IMR-90 (cell line): ENCODE measurements around the gene MCF2L. TPM values are rescaled to one million over a fixed set of nuclear protein-coding genes. Genes with fewer than 3 reads are reported as not detected.

Source experiments
- ATAC-seq: fragments of 200-7000 bp; cut with Tn5 transposase; 2 replicates; pipeline ENCODE4 v1.9.1; 2020; ENCODE audit warnings: low read depth, mild to moderate bottlenecking, moderate library complexity
- BruUV-seq: library from RNA; stranded (reverse); fragments of 400-500 nt; replicated peaks from 2 replicates; lab custom pipeline; 2021; lab: Mats Ljungman, UMichigan
- CTCF ChIA-PET: fragments of 300-600 bp; formaldehyde crosslinking; extraction: SDS; loops from one replicate; lab custom pipeline; 2021; ENCODE audit warnings: antibody characterized with exemption; lab: Yijun Ruan, JAX
- POLR2A ChIA-PET: fragments of 300-600 bp; sonication (Branson Sonifier 250); formaldehyde crosslinking; loops from one replicate; lab custom pipeline; 2022; ENCODE audit warnings: antibody characterized with exemption; ENCODE audit not compliant: unreplicated experiment; lab: Charles Lee
- DNase-seq: peaks from one replicate; pipeline ENCODE4 v3.0.0; 2013
- H2AFZ ChIP-seq: replicated peaks from 2 replicates; pipeline ENCODE3; 2013; ENCODE audit warnings: low read length, mild to moderate bottlenecking; ENCODE audit not compliant: poor library complexity
- H2AK5ac ChIP-seq: 2 replicates; pipeline ENCODE4 v1.6.1; 2013; ENCODE audit warnings: low read depth, low read length, inconsistent platforms
- H2AK9ac ChIP-seq: replicated peaks from 2 replicates; pipeline ENCODE3; 2013; ENCODE audit warnings: mild to moderate bottlenecking, low read depth, low read length, moderate library complexity; ENCODE audit not compliant: poor library complexity
- H2BK120ac ChIP-seq: 2 replicates; pipeline ENCODE4 v1.6.1; 2013; ENCODE audit warnings: low read depth, low read length, inconsistent platforms
- H2BK15ac ChIP-seq: 3 replicates; pipeline ENCODE4 v1.6.1; 2013; ENCODE audit warnings: low read depth, low read length, inconsistent platforms
- H2BK20ac ChIP-seq: 2 replicates; pipeline ENCODE4 v1.6.1; 2013; ENCODE audit warnings: low read depth, mild to moderate bottlenecking, inconsistent platforms, low read length, moderate library complexity
- H2BK5ac ChIP-seq: 2 replicates; pipeline ENCODE4 v1.6.1; 2013; ENCODE audit warnings: mild to moderate bottlenecking, low read depth, low read length, inconsistent platforms; ENCODE audit not compliant: poor library complexity, severe bottlenecking
- H3K14ac ChIP-seq: replicated peaks from 2 replicates; pipeline ENCODE4 v1.6.1; 2013; ENCODE audit warnings: low read depth, low read length, inconsistent platforms
- H3K18ac ChIP-seq: 2 replicates; pipeline ENCODE4 v1.6.1; 2013; ENCODE audit warnings: low read depth, low read length, control low read depth
- H3K23ac ChIP-seq: 2 replicates; pipeline ENCODE4 v1.6.1; 2013; ENCODE audit warnings: low read depth, low read length, inconsistent platforms
- H3K27ac ChIP-seq: 2 replicates; pipeline ENCODE4 v1.5.1; 2013; ENCODE audit warnings: mild to moderate bottlenecking, control low read depth, low read length; ENCODE audit not compliant: insufficient read depth
- H3K27me3 ChIP-seq: 2 replicates; pipeline ENCODE4 v1.6.1; 2013; ENCODE audit warnings: low read length; ENCODE audit not compliant: control insufficient read depth, insufficient read depth
- H3K36me3 ChIP-seq: 2 replicates; pipeline ENCODE4 v1.6.1; 2013; ENCODE audit warnings: low read length, mixed read lengths; ENCODE audit not compliant: control insufficient read depth, insufficient read depth
- H3K4ac ChIP-seq: 2 replicates; pipeline ENCODE4 v1.6.1; 2013; ENCODE audit warnings: low read depth, low read length, inconsistent platforms
- H3K4me1 ChIP-seq: 2 replicates; pipeline ENCODE4 v1.6.1; 2013; ENCODE audit warnings: low read length, mixed read lengths; ENCODE audit not compliant: control insufficient read depth, insufficient read depth
- H3K4me2 ChIP-seq: 2 replicates; pipeline ENCODE4 v1.6.1; 2013; ENCODE audit warnings: low read depth, mild to moderate bottlenecking, control low read depth, low read length, moderate library complexity
- H3K4me3 ChIP-seq: 2 replicates; pipeline ENCODE4 v1.5.1; 2013; ENCODE audit warnings: low read depth, mild to moderate bottlenecking, control low read depth, low read length, moderate library complexity; ENCODE audit not compliant: insufficient read depth
- H3K56ac ChIP-seq: 2 replicates; pipeline ENCODE4 v1.6.1; 2013; ENCODE audit warnings: low read length, inconsistent platforms; ENCODE audit not compliant: insufficient read depth; ENCODE audit errors: extremely low read depth
- H3K79me1 ChIP-seq, 2 experiments: 2 replicates each; pipeline ENCODE4 v1.6.1; 2013; ENCODE audit warnings: low read length in 2 of 2, inconsistent platforms in 1 of 2, low read depth in 1 of 2
- H3K9ac ChIP-seq: 2 replicates; pipeline ENCODE4 v1.6.1; 2013; ENCODE audit warnings: low read depth, low read length, control low read depth
- H3K9me1 ChIP-seq: 2 replicates; pipeline ENCODE4 v1.6.1; 2013; ENCODE audit warnings: low read length, inconsistent platforms; ENCODE audit not compliant: insufficient read depth
- H3K9me3 ChIP-seq: 2 replicates; pipeline ENCODE4 v1.6.1; 2013; ENCODE audit warnings: low read length; ENCODE audit not compliant: control insufficient read depth, insufficient read depth
- H4K20me1 ChIP-seq: 2 replicates; pipeline ENCODE4 v1.6.1; 2013; ENCODE audit warnings: low read length, inconsistent platforms; ENCODE audit not compliant: insufficient read depth
- H4K5ac ChIP-seq: 2 replicates; pipeline ENCODE4 v1.6.1; 2013; ENCODE audit warnings: mild to moderate bottlenecking, low read depth, low read length, control low read depth
- H4K8ac ChIP-seq, 2 experiments: 2 replicates each; pipeline ENCODE4 v1.6.1; 2013; ENCODE audit warnings: low read depth in 2 of 2, low read length in 2 of 2, control low read depth in 1 of 2, inconsistent platforms in 1 of 2
- H4K91ac ChIP-seq: 2 replicates; pipeline ENCODE4 v1.6.1; 2013; ENCODE audit warnings: low read depth, low read length, inconsistent platforms; ENCODE audit not compliant: insufficient read depth
- CHD1 ChIP-seq: IDR thresholded peaks from 2 replicates; pipeline ENCODE4 v1.6.1; 2012; ENCODE audit warnings: low read depth, low read length, improper control_type of control experiment
- WGBS, 2 experiments: methylation state at CpG; one replicate each; pipeline versions ENCODE4 v1.1.5 to v1.1.7; 2013; ENCODE audit warnings: missing lambda C conversion rate in 2 of 2; ENCODE audit not compliant: insufficient read length in 1 of 2; ENCODE audit errors: extremely low coverage in 2 of 2; 5-methylcytosine and 5-hydroxymethylcytosine counted together
- dilution Hi-C: fragments of 300-500 bp; cut with HindIII; formaldehyde crosslinking; loops from one replicate; pipeline ENCODE4 v1.14.3; 2018; ENCODE audit warnings: low sequenced_read_pairs; ENCODE audit not compliant: unreplicated experiment
- in situ Hi-C: fragments of 300-500 bp; cut with MboI; formaldehyde crosslinking; loops from 3 replicates; pipeline ENCODE4 v1.14.3; 2019; ENCODE audit warnings: low sequenced_read_pairs, inconsistent platforms, mixed read lengths
- intact Hi-C: fragments of 100-400 bp; cut with micrococcal nuclease; formaldehyde crosslinking; loops from 2 replicates; pipeline ENCODE4 v1.10.0; 2022
- polyA plus RNA-seq, 3 experiments: library from polyadenylated mRNA; depleted of rRNA; stranded (reverse); fragments of >200 nt; gene quantifications; 2 replicates each; pipeline ENCODE4 v1.2.3, GENCODE V29; 2012; ENCODE audit warnings: low replicate concordance in 1 of 3
- total RNA-seq: library from RNA; depleted of rRNA; stranded (reverse); fragments of >200 nt; gene quantifications from 2 replicates; pipeline ENCODE4 v1.2.3, GENCODE V29; 2012
- TF ChIP-seq, protein P1 (sequence below): conservative IDR thresholded peaks from 2 replicates; pipeline ENCODE4 v1.5.1; 2012; ENCODE audit warnings: mild to moderate bottlenecking, low read depth, low read length, improper control_type of control experiment

MCF2L gene
- total and polyA plus RNA-seq, 2 of the 4 experiments (the other 2 are of a cell fraction): 0.18 TPM; not detected in 1

GRCh38 chr13:113048766-113049165 is 79.8 kb downstream of the MCF2L start:
- intact Hi-C loops: no loop called here

More at GRCh38 chr13:113048766-113049165, 79.8 kb downstream of the MCF2L start:
- peaks cover 83% of the 10 kb centered on the region for H3K27me3 ChIP-seq
- H3K23ac ChIP-seq: no peak overlapping the region
- no peak overlapping the region for H3K27ac ChIP-seq
- ATAC-seq (no peak), DNase-seq (no peak)
- no peak overlapping the region for H2BK120ac ChIP-seq
- dilution Hi-C loops: no loop called here
- no peak overlapping the region for H3K56ac ChIP-seq
- no peak overlapping the region for H3K14ac ChIP-seq
- no peak overlapping the region for H4K91ac ChIP-seq
- H3K9me1 ChIP-seq: no peaks in the 10 kb centered on the region
- 20% methylated on average over 1 of the region's 7 CpGs; no CpG with 5 or more reads in 1 of the 2 experiments for WGBS, 2 experiments
- no peak overlapping the region for H2AK5ac ChIP-seq
- H3K79me1 ChIP-seq: no peaks in the 10 kb centered on the region
- H2AFZ ChIP-seq: no peak overlapping the region
- ChIA-PET POLR2A (no interaction called here), CTCF (no interaction called here)
- no peak overlapping the region for H3K4me2 ChIP-seq
- no peaks in the 10 kb centered on the region for H3K4me1 ChIP-seq
- H2BK5ac ChIP-seq: no peak overlapping the region
- H3K18ac ChIP-seq: no peak overlapping the region
- no peak overlapping the region for H3K4me3 ChIP-seq
- in situ Hi-C loops: no loop called here
- H2BK20ac ChIP-seq: no peak overlapping the region
- no peaks in the 10 kb centered on the region for H4K20me1 ChIP-seq
- no peaks in the 10 kb centered on the region for H3K36me3 ChIP-seq
- no TSS peak for BruUV-seq
- no peak overlapping the region for H4K8ac ChIP-seq
- no peak for TF ChIP-seq CHD1
- TF ChIP-seq, protein P1, sequence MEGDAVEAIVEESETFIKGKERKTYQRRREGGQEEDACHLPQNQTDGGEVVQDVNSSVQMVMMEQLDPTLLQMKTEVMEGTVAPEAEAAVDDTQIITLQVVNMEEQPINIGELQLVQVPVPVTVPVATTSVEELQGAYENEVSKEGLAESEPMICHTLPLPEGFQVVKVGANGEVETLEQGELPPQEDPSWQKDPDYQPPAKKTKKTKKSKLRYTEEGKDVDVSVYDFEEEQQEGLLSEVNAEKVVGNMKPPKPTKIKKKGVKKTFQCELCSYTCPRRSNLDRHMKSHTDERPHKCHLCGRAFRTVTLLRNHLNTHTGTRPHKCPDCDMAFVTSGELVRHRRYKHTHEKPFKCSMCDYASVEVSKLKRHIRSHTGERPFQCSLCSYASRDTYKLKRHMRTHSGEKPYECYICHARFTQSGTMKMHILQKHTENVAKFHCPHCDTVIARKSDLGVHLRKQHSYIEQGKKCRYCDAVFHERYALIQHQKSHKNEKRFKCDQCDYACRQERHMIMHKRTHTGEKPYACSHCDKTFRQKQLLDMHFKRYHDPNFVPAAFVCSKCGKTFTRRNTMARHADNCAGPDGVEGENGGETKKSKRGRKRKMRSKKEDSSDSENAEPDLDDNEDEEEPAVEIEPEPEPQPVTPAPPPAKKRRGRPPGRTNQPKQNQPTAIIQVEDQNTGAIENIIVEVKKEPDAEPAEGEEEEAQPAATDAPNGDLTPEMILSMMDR: no peak
- H3K9ac ChIP-seq: no peak overlapping the region
- no peak overlapping the region for H2BK15ac ChIP-seq
- H3K4ac ChIP-seq: no peak overlapping the region
- no peak overlapping the region for H2AK9ac ChIP-seq
- H4K5ac ChIP-seq: no peak overlapping the region
- H3K9me3 ChIP-seq: no peaks in the 10 kb centered on the region
